Activated T-cell treated with anti-CD3 and anti-CD28 coated beads for 48 hours (primary cell): Measurements from ENCODE around the gene DCST1.

Source experiments
- DNase-seq: peaks from one replicate; pipeline ENCODE4 v3.0.0-alpha.2; 2020; ENCODE audit warnings: low read depth

The DCST1 gene

GRCh38 chr1:155086856-155087535, 53.4 kb downstream of the DCST1 start:
- DNase-seq: no peak

GRCh38 chr1:155091071-155092051, 57.7 kb downstream of the DCST1 start:
- peak; percentile 76 for DNase-seq

GRCh38 chr1:155092131-155092530, 58.5 kb downstream of the DCST1 start:
- DNase-seq: no peak

- no peak for DNase-seq
These were observed 59.0 kb downstream of the DCST1 start for GRCh38 chr1:155092641-155093040.

DNA sequence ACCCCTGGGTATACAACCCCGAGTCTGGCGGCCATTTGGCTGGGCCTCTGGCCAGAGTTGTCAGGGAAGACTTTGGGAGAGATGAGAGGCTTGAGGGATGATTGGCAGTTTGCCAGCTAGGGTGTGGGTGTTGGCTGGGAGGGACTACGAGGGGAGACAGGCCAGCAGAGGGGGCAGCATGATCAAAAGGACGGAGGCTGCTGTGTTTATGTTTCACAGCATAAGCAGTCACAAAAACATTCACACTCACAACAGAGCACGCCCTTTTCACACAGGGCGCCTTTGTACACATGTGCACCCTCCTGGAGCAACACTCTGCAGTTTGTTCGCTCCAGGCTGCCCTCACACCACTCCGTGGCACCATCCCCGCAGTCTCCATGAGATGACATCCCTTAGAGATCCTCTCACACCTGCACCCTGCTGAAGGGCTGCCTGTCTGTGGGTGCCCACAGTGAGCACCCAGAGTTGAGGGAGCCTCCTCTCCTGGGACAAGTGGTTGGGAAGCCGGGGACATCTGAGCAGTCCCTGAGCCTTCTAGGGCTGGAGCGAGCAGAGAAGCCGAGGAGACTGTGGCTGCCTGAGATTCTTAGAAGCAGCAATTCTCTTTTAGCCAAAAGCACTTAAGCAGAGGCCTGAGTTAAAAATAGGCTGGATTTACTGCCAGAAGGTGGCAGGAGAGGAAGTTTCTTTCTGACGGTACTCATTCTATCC, 60.4 kb downstream of the DCST1 start:
- no peak for DNase-seq

- no peak for DNase-seq
These were observed 61.0 kb downstream of the DCST1 start for GRCh38 chr1:155094622-155094948.

- no peak for DNase-seq
These were observed 65.7 kb downstream of the DCST1 start for GRCh38 chr1:155099331-155099730.
